GM21529 (cell line): ENCODE data around the gene ATP11B.
"Not testable (repeated sequence)": the region's sequence is repeated elsewhere in the genome, so short reads cannot be mapped to it uniquely, and the experiment has no call there.

Experiments used
- ATAC-seq: cut with Tn5 transposase; IDR thresholded peaks from one replicate; pipeline ENCODE4 v1.9.1; 2021; ENCODE audit not compliant: unreplicated experiment

The ATP11B gene

DNA sequence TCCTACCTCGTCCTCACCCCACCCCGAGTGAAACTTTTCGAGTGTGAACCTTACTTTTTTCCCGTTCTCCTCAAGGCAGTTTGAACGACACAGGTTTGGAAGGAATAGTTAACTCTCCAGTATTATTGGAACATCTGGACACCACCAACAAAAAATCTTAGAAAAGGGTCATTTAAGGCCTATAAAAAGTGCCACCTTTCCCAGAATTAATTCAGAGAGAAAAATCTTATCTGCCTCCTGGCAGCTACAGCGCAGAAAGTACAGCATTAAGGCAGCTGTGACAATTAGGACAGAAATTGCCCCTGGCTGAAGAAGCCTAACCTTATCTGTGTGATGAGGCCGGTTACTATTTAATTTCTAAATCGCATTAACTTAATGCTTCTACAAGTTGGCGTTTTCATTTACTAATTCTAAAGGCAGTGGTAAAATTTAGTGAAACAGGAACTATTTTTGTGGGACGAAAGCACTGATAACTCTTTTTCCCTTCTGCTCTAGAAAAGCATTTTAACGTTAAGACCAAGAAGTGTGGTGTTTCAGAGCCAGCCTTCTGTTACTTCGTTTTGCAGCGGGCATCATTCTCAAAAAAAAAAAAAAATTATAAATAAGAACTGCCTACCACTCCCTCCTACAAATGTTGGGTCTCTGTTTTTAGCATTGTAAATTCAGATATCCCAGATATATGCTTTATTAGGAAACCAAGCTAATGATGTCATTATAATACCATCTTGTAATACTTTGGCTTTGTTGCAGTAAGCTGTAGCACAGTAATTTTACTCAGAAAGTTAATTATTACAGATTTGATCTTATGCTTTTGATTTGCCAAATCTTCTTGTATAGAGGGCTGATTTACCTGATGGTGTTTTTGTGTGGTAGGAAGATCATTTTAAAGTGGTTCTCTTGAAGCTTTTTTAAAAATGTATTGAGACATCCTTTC, 1.4 kb downstream of the ATP11B start:
- no peak for ATAC-seq

DNA sequence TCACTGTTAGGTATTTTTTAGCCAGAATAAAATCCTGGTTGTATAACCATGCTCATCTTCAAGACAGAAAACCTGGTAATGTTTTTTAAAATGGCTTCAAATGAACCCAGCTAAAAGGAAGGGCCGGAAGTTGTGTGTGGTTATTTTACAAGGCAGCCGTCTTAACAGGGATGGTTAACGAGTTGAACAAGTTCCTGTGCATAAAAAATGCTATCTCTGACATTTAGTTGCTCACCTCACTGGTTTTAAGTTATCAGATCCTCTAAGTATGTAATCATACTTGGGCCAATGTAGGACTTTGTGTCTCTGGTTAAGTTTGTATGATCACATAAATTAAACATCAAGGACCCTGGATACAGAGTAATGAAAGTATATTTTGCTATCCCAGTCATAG, 2.1 kb downstream of the ATP11B start:
- peak; percentile 26 for ATAC-seq

DNA sequence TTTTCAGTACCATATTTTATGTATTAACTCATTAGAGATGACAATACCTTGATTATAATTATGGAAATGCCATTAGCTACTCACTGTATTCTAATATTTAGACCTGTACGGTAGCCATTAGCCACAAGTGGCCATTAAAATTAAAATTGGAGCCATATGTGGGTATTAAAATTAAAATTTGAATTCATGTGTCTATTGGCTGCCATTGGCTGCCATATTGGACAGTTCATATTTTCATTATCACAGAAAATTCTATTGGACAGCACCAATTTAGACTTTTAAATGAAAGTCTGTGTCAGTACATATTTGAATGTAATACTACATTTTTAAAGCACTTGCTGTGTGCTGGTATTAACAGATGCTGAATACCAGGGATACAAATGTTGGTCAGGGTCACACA, 3.0 kb downstream of the ATP11B start:
- ATAC-seq = no peak

DNA sequence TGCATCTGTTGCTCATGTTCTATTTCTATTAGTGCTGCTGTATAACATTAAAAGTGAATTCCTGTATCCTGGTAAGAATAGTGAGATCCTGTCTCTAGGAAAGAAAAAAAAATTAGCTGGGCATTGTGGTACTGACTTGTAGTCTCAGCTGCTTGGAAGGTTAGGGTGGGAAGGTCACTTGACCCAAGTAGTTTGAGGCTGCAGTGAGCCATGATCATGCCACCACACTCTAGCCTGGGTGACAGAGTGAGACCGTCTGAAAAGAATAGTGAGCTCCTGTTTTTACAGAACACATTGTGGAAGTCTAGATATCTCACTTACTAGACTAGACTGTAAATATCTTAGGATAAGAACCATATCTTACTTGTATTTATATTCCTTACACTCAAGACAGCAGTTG, 4.6 kb downstream of the ATP11B start:
- ATAC-seq = no peak

DNA sequence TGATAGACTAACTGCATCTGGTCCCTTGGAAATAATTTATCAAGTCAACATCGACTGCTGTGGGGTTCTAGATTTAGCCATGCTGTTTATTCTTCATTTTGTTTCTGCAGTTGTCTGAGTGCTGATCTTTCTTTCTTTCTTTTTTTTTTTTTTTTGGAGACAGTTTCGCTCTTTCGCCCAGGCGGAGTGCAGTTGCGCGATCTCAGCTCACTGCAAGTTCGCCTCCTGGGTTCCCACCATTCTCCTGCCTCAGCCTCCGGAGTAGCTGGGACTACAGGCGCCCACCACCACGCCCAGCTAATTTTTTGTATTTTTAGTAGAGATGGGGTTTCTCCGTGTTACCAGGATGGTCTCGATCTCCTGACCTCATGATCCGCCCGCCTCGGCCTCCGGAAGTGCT, 5.8 kb downstream of the ATP11B start:
- not testable (repeated sequence) for ATAC-seq

DNA sequence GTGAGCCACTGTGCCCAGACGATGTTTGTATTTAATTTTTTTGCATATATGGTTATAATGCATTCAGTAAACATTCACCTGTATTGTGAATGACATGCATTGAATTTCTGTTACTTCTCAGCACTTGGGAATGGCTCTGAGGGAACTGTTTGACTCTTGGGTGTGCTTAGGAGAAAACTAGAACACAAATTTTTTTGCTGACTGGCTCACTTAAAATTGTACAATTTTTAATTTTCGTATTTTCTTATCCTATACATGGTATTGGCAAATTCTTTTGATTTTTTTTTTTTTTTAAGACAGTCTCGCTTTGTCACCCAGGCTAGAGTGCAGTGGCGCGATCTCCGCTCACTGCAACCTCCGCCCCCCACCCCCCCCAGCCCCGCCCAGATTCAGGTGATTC, 7.2 kb downstream of the ATP11B start:
- ATAC-seq = no peak

DNA sequence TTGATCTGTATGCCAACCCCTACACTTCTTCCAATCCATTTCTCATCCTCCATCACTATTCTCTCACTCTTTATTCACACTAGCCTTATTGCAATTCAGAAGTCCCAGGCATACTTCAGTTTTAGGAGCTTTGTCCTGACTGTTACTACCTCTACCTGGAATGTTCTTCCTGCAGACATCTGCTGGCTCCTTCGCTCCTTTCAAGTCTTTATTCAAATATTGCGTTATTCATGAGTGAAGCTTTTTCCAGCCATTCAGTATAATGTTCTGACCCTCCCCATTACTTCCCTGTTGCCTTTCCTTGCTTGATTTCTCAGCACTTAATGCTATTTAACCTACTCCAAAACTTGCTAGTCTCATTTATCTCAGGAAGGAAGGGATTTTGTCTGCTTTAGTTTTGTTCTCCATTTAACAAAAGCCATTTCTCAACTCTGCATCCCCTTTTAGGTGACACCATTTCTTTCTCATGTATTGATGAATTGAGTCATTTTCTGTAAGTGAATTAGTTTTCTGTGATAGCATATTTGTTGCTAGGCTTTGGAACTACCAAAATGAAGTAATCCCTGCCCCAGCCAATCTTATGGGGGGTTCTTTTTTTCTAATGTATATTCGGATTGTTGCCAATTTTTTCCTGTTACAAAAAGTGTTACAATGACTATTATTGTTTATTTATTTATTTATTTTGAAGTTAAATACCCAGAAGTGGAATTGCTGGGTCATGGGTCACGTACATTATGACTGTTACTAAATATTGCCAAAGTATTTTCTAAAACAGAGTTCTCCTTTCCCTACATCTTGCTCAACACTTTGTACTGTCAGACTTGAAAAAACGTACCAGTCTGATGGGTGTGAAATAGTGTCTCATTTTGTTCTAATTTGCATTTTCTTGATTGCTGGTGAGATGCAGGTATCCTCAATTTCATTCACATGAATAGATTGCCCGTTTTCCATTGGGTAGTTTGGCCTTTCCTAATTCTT, 9.4 kb downstream of the ATP11B start:
- ATAC-seq = no peak

DNA sequence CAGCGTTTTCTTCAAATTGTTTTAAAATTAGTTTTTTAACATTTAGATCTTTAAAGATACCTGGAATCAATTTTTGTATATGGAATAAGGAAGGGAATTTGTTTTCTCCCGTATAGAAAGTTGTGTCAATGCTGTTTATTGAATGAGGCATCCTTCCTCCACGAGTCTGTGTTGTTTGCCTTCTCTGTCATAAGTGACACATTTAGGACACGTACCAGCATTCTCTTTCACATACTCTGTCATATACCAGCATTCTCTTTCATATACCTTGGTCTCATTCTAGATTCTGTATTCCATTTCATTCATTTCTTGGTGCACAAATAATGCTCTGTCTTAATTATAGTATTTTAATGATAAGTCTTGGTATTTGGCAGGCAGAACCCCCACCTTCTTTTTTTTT, 10.3 kb downstream of the ATP11B start:
- no peak for ATAC-seq

DNA sequence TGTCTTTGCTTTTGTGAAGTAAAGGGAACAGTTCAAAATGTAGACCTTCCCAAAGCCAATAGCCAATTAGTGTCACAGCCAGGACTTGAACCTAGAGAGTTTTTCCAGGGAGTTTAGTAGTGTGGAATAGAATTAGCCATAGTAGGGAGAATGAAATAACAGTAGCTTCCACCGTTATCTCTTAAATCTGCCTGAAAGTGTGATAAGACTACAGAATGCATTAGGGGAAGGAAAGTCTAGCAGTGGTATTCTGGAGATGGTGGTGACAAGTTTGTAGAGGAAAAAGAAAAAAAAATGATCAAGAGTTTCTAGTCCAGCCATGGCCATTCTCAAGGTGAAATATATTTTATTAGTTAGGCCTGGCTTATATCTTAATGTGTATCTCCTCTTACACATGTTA, 13.8 kb downstream of the ATP11B start:
- no peak for ATAC-seq

DNA sequence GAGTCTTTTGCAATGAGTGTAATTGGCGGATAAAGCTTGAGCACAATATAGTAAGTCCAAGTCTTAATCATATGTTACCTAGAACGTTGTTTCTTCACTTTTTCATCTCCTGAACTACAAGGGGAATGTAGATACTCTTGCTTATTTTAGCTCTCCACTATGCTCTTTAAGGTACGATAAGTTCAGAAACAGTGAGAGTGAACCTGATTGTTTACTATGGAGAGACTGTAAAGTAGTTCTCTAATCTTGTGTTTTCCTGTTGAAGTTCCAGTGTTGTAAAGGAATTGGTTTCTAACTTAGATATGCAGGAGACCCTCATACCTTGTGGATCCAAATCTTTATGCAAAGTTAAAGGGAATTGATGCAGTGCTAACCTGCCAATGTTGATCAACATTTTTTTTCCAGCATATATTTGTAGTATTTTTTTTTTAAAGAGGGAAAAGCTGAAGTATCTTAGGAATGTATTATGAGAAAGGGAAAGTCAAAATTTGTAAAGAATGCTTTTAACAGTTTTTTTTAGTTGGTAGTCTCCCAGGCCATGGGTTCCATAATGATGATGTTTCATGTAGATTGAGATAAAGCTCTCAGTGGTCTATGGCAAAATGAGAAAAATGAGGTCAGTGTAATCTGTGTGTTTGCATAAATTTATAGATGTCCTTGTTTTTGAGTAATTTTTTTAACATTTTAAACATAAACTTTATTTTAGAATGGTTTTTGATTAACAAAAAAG, 14.9 kb downstream of the ATP11B start:
- no peak for ATAC-seq

DNA sequence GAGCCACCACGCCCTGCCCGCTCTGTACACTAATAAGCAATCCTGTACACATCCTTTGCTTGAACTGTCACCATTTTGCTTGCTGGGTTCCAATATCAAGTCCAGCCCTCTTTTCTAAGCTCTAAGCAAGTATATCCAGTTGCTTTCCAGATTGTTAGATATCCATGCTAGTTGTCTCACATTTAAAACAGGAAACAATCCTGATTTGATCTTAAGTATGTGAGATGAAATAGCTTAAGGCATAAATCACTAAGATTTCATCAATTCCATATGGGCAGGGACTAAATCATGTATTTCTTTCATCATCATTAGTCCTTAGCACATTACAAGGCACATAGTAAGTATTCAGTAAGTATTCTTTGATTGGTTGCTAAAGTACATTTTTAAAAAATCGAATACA, 16.2 kb downstream of the ATP11B start:
- ATAC-seq = no peak

DNA sequence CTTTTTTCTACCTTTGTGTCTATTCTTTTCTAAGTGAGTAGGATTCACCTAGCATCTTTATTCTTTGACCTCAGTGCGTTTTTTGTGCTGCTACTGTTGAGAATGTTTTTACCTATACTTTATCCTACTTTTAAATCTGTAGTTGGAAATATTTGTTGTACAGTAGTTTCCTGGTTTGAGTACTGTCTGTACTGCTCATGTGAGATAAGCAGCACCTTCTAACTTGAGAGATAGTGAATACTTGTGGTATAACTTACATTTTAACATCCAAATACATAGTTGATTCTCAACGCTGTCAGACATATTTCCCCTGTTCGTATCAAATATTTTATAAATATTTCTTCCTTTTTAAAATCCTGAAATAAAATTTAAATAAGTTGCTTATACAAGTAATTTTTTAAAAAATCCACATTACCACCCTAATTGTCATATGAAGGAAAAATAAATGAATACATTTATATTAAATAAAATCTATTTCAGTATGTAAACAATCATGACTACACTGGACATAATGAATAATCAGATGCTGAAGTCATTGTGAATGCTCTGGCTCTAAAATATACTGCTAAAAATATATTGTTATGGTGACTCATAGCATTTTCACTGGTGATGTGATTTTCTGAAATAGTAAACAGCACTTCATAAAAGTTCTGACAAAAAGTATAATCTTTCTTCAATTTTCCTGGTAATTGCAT, 17.4 kb downstream of the ATP11B start:
- no peak for ATAC-seq

DNA sequence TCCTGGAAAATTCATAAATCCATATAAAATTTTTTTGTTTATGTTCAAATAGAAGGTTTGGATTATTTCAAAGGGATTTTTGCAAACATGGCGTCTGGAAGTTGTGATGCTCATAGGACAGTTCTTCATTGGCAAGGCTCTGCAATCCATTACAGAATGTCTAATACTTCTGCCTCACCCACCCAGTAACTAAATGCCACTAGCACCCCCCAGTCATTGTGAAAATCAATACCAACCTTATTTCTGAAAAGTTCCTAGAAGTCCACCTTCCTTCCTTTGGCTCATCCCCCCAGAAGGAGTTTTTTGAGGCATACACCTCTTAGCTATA, 17.9 kb downstream of the ATP11B start:
- ATAC-seq = no peak

DNA sequence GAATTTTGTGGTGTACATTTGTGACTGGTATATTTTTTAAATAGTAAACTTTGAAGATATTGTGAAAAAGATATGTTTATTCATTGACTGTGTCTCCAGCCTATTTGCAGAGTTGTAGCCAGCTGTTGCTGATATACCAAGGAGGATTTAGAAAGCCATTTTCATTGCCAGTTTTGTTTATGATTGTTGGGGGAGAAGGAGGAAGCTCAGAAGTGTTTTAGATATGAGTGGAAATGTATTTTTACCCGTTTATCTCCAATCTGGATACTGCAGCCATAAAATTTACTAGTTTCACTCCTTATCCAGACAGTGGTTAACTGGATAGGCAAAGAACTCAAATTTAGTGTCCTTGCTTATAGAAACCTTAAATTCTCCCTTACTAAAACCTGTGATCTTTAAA, 18.8 kb downstream of the ATP11B start:
- ATAC-seq = no peak

DNA sequence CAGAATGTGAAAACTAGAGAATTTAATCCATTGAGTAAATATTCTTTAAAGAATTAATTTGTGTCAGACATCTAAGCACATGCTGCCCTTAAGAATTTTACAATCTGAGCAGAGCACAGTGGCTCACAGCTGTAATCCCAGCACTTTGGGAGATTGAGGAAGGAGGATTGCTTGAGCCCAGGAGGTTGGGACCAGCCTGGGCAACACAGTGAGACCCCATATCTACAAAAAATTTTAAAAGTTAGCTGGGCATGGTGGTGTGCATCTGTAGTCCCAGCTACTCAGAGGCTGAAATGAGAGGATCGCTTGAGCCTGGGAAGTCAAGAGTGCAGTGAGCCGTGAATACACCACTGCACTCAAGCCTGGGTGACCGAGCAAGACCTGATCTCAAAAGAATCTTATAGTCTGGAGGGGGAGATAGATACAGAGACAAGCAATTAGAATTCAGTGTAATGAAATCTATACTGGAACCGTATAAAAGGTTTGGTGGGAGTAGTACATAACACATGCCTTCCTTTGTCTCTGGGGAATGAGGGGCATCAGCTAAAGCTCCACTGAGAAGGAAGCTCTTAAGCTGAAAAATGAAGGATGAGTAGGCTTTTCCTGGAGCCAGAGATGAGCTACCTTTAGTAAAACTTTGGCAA, 21.2 kb downstream of the ATP11B start:
- ATAC-seq = no peak

DNA sequence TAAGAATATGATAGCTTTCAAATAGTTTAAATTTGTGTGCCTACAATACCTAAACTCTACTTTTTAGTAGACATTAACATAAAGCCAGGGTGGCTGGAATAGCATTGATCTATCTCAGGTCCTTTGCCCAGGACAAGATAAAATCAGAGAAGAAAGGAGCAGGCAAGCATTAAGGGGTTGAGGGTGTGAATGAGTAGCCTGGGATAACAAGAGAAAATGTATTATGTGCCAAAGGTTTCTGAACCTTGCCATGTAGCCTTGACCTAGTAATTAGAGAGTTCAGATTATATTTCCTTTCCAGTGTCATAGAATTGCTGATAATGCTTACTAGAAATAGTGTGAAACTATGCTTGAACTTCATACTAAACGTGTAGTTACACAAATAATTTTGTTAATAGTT, 22.9 kb downstream of the ATP11B start:
- ATAC-seq = no peak

DNA sequence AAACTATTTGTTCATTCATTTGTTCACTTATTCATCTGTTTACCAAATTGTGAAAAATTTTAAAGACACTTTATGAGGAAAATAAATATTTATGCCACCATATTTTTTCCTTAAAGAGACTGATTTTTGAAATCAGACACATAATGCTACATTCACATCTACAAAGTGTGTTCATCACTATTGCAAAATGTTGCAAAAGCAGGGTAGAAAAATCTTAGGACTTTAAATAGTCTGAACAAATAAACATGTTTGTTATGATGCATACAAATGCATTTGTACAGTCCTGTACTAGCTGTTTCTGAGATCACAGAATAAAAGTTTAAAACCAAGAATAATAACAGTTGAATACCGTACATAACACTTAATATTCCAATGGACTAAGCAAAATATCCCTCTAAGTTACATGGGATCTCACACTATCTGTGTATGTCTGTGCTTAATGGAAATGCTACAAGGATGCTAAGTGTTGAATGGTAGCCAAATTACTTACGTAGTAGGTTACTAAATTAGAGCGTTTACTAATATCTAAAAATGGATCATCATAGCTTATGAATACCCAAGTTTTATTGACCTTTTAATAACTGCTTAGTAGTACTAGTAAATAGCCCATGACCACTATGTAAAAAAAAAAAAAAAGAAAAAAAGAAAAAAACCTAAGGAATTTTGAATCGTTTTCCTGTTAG, 25.1 kb downstream of the ATP11B start:
- no peak for ATAC-seq

DNA sequence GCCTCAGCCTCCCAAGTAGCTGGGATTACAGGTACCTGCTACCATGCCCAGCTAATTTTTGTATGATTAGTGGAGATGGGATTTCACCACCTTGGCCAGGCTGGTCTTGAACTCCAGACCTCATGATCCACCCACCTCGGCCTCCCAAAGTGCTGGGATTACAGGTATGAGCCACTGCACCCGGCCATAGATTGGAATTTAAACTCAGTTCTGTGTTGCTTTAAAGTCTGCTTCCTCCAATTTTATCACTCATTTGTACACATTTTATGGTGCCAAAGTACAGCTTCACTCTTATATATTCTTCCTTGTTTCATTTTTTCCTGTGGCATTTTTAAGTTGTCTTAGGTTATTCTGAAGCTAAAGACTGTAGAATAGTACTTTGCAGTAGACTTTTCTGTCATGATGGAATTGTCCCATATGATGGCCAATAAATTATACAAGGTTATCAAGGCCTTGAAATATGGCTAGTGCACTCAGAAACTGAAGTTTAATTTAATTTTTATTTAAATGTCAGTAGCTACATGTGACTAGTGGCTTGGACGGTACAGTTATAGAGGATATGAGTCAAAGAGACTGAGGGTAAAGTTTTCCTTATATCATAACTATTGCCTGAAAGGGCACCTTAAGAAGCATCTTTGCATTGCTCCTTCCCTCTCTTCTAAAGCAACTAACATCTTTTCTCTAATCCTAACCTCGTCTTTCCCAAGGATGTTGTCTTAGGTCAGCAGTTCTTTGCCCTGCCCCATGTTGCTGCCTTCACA, 28.1 kb downstream of the ATP11B start:
- ATAC-seq = no peak

DNA sequence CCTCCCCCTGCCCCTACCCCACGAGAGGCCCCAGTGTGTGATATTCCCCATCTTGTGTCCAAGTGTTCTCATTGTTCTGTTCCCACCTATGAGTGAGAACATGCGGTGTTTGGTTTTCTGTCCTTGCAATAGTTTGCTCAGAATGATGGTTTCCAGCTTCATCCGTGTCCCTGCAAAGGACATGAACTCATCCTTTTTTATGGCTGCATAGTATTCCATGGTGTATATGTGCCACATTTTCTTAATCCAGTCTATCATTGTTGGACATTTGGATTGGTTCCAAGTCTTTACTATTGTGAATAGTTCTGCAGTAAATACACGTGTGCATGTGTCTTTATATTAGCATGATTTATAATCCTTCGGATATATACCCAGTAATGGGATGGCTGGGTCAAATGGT, 29.0 kb downstream of the ATP11B start:
- ATAC-seq = not testable (repeated sequence)
